Measurements from ENCODE around the gene ZNF574. TPM values are rescaled to one million over a fixed set of nuclear protein-coding genes. Genes with fewer than 3 reads are reported as not detected.

ZNF574 gene
- total RNA-seq, 1 donor from 2014 or later = 15.2 TPM

GRCh38 chr19:42126574-42126973, 50.6 kb downstream of the ZNF574 start:
- no peak overlapping the region for H3K4me3 Mint-ChIP-seq (ENCODE audit: unreplicated experiment)
- peaks cover 4% of the 10 kb centered on the region for H3K9me3 Mint-ChIP-seq (ENCODE audit: unreplicated experiment)
- no peak for TF ChIP-seq CTCF (IDR thresholded peaks at IDR 0.05)
- no peaks in the 10 kb centered on the region for H3K36me3 Mint-ChIP-seq (ENCODE audit: unreplicated experiment)
- H3K27ac Mint-ChIP-seq (ENCODE audit: unreplicated experiment) = no peak overlapping the region
- no peaks in the 10 kb centered on the region for H3K27me3 Mint-ChIP-seq (ENCODE audit: unreplicated experiment)
- DNase-seq (ENCODE audit: extremely low spot score, unreplicated experiment) = no peak
- H3K4me1 Mint-ChIP-seq (ENCODE audit: unreplicated experiment) = peaks cover 22% of the 10 kb centered on the region

- Mint-ChIP-seq H3K27me3 (ENCODE audit: unreplicated experiment) (peaks cover 4% of the 10 kb centered on the region), H3K9me3 (ENCODE audit: unreplicated experiment) (peaks cover under 1% of the 10 kb centered on the region), H3K4me3 (ENCODE audit: unreplicated experiment) (no peak overlapping the region), H3K36me3 (ENCODE audit: unreplicated experiment) (no peaks in the 10 kb centered on the region), H3K27ac (ENCODE audit: unreplicated experiment) (no peak overlapping the region), H3K4me1 (ENCODE audit: unreplicated experiment) (peaks cover 17% of the 10 kb centered on the region)
- DNase-seq (ENCODE audit: extremely low spot score, unreplicated experiment) = no peak
- TF ChIP-seq CTCF (IDR thresholded peaks at IDR 0.05) = no peak
Observed at GRCh38 chr19:42129399-42130253, 53.7 kb downstream of the ZNF574 start.

GRCh38 chr19:42130254-42130573, 54.2 kb downstream of the ZNF574 start:
- Mint-ChIP-seq H3K4me1 (ENCODE audit: unreplicated experiment) (peaks cover 17% of the 10 kb centered on the region), H3K27me3 (ENCODE audit: unreplicated experiment) (peaks cover 7% of the 10 kb centered on the region), H3K9me3 (ENCODE audit: unreplicated experiment) (no peaks in the 10 kb centered on the region), H3K4me3 (ENCODE audit: unreplicated experiment) (no peak overlapping the region), H3K27ac (ENCODE audit: unreplicated experiment) (no peak overlapping the region), H3K36me3 (ENCODE audit: unreplicated experiment) (no peaks in the 10 kb centered on the region)
- no peak for DNase-seq (ENCODE audit: extremely low spot score, unreplicated experiment)
- no peak for TF ChIP-seq CTCF (IDR thresholded peaks at IDR 0.05)

Other genes with a start within 250 kb of the ZNF574 start
- gene LYPD4, start 231.5 kb upstream of the ZNF574 start, total RNA-seq = not detected in 2 replicates
- not detected in 2 replicates for gene DMRTC2, start 231.1 kb upstream of the ZNF574 start, total RNA-seq
- 1,810 and 1,837 TPM in 2 replicates for gene RPS19, start 215.9 kb upstream of the ZNF574 start, total RNA-seq
- not detected in 2 replicates for gene CD79A, start 198.9 kb upstream of the ZNF574 start, total RNA-seq
- gene ARHGEF1, start 193.0 kb upstream of the ZNF574 start, total RNA-seq = 85.1 and 97.3 TPM in 2 replicates
- gene ERFL, start 147.7 kb upstream of the ZNF574 start, total RNA-seq = 0.29 and 0.38 TPM in 2 replicates
- 265 and 268 TPM in 2 replicates for gene RABAC1, start 116.8 kb upstream of the ZNF574 start, total RNA-seq
- not detected in 2 replicates for gene ATP1A3, start 81.9 kb upstream of the ZNF574 start, total RNA-seq
- gene GRIK5, start 6.0 kb upstream of the ZNF574 start, total RNA-seq = 0.38 and 0.55 TPM in 2 replicates
- gene POU2F2, start 56.3 kb downstream of the ZNF574 start, total RNA-seq = 0.64 and 1.0 TPM in 2 replicates
- 21.0 and 27.4 TPM in 2 replicates for gene DEDD2, start 141.5 kb downstream of the ZNF574 start, total RNA-seq
- gene ZNF526, start 144.1 kb downstream of the ZNF574 start, total RNA-seq = 9.9 and 11.9 TPM in 2 replicates
- 45.4 and 52.3 TPM in 2 replicates for gene GSK3A, start 166.4 kb downstream of the ZNF574 start, total RNA-seq
- gene ERF, start 179.0 kb downstream of the ZNF574 start, total RNA-seq = 66.8 and 75.3 TPM in 2 replicates
- 115 and 122 TPM in 2 replicates for gene CIC, start 193.1 kb downstream of the ZNF574 start, total RNA-seq
- 2.0 and 2.2 TPM in 2 replicates for gene PRR19, start 226.0 kb downstream of the ZNF574 start, total RNA-seq
- gene PAFAH1B3, start 226.5 kb downstream of the ZNF574 start, total RNA-seq = 44.4 and 47.2 TPM in 2 replicates
- 0.21 and 0.78 TPM in 2 replicates for gene TMEM145, start 237.1 kb downstream of the ZNF574 start, total RNA-seq
- gene MEGF8, start 249.5 kb downstream of the ZNF574 start, total RNA-seq = 75.7 and 80.9 TPM in 2 replicates